Frontal cortex (tissue), 4 donors: ENCODE data around the gene OCRL. TPM values are rescaled to one million over a fixed set of nuclear protein-coding genes. Genes with fewer than 3 reads are reported as not detected.

Experiments used
- DNase-seq, 2 donors: peaks; one replicate each; pipeline ENCODE4 v3.0.0; 2012; ENCODE audit warnings: low spot score in 2 of 2
- FAIRE-seq: peaks from 2 replicates; lab custom pipeline; 2012; peaks lifted over from hg19 to GRCh38; lab: Jason Lieb, UNC
- total RNA-seq: library from RNA; depleted of rRNA; stranded (reverse); fragments of >200 nt; gene quantifications from one replicate; pipeline ENCODE4 v1.2.3, GENCODE V29; 2014
- donor health status: control.
- donor health status: control.
- donor health status: control.

OCRL gene
- total RNA-seq, 1 donor from 2014 or later, result 38.7 TPM

GRCh38 chrX:129577473-129577872 is 37.4 kb downstream of the OCRL start:
- no peak for DNase-seq

GRCh38 chrX:129577877-129578276 is 37.8 kb downstream of the OCRL start:
- FAIRE-seq (no peak), DNase-seq (no peak)

More at GRCh38 chrX:129577473-129577872, 37.4 kb downstream of the OCRL start:
- FAIRE-seq, result no peak

- DNase-seq (no peak), FAIRE-seq (no peak)
Measured at GRCh38 chrX:129581904-129582303, 41.8 kb downstream of the OCRL start.

- FAIRE-seq, result no peak
- no peak for DNase-seq
Measured at GRCh38 chrX:129585167-129585566, 45.1 kb downstream of the OCRL start.

- FAIRE-seq, result no peak
Measured at GRCh38 chrX:129585691-129586090, 45.6 kb downstream of the OCRL start.

GRCh38 chrX:129586446-129586845 is 46.4 kb downstream of the OCRL start:
- FAIRE-seq (no peak), DNase-seq (no peak)

More at GRCh38 chrX:129585691-129586090, 45.6 kb downstream of the OCRL start:
- DNase-seq, result no peak

GRCh38 chrX:129590596-129590995 is 50.5 kb downstream of the OCRL start:
- FAIRE-seq (no peak), DNase-seq (no peak)

GRCh38 chrX:129593137-129593536 is 53.1 kb downstream of the OCRL start:
- no peak for DNase-seq
- FAIRE-seq, result no peak

- DNase-seq (no peak), FAIRE-seq (no peak)
Measured at GRCh38 chrX:129594781-129595180, 54.7 kb downstream of the OCRL start.

- FAIRE-seq (no peak), DNase-seq (no peak)
Measured at GRCh38 chrX:129596077-129596476, 56.0 kb downstream of the OCRL start.

GRCh38 chrX:129597905-129598304 is 57.8 kb downstream of the OCRL start:
- FAIRE-seq (no peak), DNase-seq (no peak)

- no peak for DNase-seq
- FAIRE-seq, result no peak
Measured at GRCh38 chrX:129599499-129599898, 59.4 kb downstream of the OCRL start.

GRCh38 chrX:129599996-129600395 is 59.9 kb downstream of the OCRL start:
- DNase-seq (no peak), FAIRE-seq (no peak)

GRCh38 chrX:129600981-129601424 is 60.9 kb downstream of the OCRL start:
- FAIRE-seq, result no peak
- peak in 1 of 2 donors; percentile 20 for DNase-seq

GRCh38 chrX:129606918-129607317 is 66.9 kb downstream of the OCRL start:
- DNase-seq (peak; percentile 50 to 62), FAIRE-seq (peak; percentile 75)

- DNase-seq (no peak), FAIRE-seq (no peak)
Measured at GRCh38 chrX:129608496-129608895, 68.4 kb downstream of the OCRL start.

- no peak for FAIRE-seq
- DNase-seq, result no peak
Measured at GRCh38 chrX:129609395-129609794, 69.3 kb downstream of the OCRL start.

GRCh38 chrX:129612396-129612795 is 72.3 kb downstream of the OCRL start:
- DNase-seq, result no peak

GRCh38 chrX:129613596-129613995 is 73.5 kb downstream of the OCRL start:
- DNase-seq (no peak), FAIRE-seq (no peak)

More at GRCh38 chrX:129612396-129612795, 72.3 kb downstream of the OCRL start:
- no peak for FAIRE-seq

GRCh38 chrX:129614481-129615255 is 74.6 kb downstream of the OCRL start:
- no peak for FAIRE-seq
- DNase-seq, result no peak

GRCh38 chrX:129617420-129617819 is 77.4 kb downstream of the OCRL start:
- no peak for DNase-seq
- FAIRE-seq, result no peak

- DNase-seq, result no peak
- no peak for FAIRE-seq
Measured at GRCh38 chrX:129618997-129619396, 78.9 kb downstream of the OCRL start.
